SK-N-SH treated with all-trans-retinoic acid at 6 μM for 48 hours (cell line): ENCODE results near the gene TMEM170A.

Experiments used
- ATAC-seq: fragments of 200-7000 bp; cut with Tn5 transposase; 3 replicates; pipeline ENCODE4 v1.9.1; 2020; ENCODE audit warnings: mild to moderate bottlenecking, moderate library complexity
- ARNTL ChIP-seq: fragments of 450-650 bp; formaldehyde crosslinking; IDR thresholded peaks from 2 replicates; pipeline ENCODE4 v1.5.0; 2020; ENCODE audit warnings: low read depth, mild to moderate bottlenecking, moderate library complexity, borderline replicate concordance
- BACH2 ChIP-seq: fragments of 250-450 bp; sonication (Bioruptor Pico); IDR thresholded peaks from 2 replicates; pipeline ENCODE4 v1.9.0; 2021; ENCODE audit warnings: mild to moderate bottlenecking, borderline replicate concordance
- CREB5 ChIP-seq: fragments of 250-450 bp; sonication (Bioruptor Pico); IDR thresholded peaks from 2 replicates; pipeline ENCODE4 v1.5.1; 2020; ENCODE audit warnings: low read depth, mild to moderate bottlenecking, moderate library complexity
- CSDC2 ChIP-seq: fragments of 250-450 bp; sonication (Bioruptor Pico); IDR thresholded peaks from 2 replicates; pipeline ENCODE4 v1.5.0; 2020; ENCODE audit warnings: mild to moderate bottlenecking, moderate library complexity
- CSRNP3 ChIP-seq: fragments of 250-450 bp; sonication (Bioruptor Pico); IDR thresholded peaks from 2 replicates; pipeline ENCODE4 v1.5.1; 2021; ENCODE audit warnings: mild to moderate bottlenecking, moderate library complexity
- ESRRG ChIP-seq: fragments of 250-450 bp; sonication (Bioruptor Pico); IDR thresholded peaks from 2 replicates; pipeline ENCODE4 v1.6.1; 2021; ENCODE audit warnings: mild to moderate bottlenecking
- GLIS3 ChIP-seq: fragments of 250-450 bp; sonication (Bioruptor Pico); IDR thresholded peaks from 2 replicates; pipeline ENCODE4 v1.5.0; 2020; ENCODE audit warnings: mild to moderate bottlenecking, moderate library complexity
- ISL1 ChIP-seq: fragments of 250-450 bp; sonication (Bioruptor Pico); IDR thresholded peaks from 2 replicates; pipeline ENCODE4 v2.1.2; 2022; ENCODE audit warnings: mild to moderate bottlenecking, moderate library complexity
- PATZ1 ChIP-seq: fragments of 250-450 bp; sonication (Bioruptor Pico); IDR thresholded peaks from 2 replicates; pipeline ENCODE4 v1.8.0; 2020; ENCODE audit warnings: mild to moderate bottlenecking, moderate library complexity, borderline replicate concordance
- POU6F1 ChIP-seq: fragments of 250-450 bp; sonication (Bioruptor Pico); IDR thresholded peaks from 2 replicates; pipeline ENCODE4 v1.8.0; 2021; ENCODE audit warnings: low read depth, mild to moderate bottlenecking, moderate library complexity, borderline replicate concordance
- RARB ChIP-seq: fragments of 250-450 bp; sonication (Bioruptor Pico); IDR thresholded peaks from 2 replicates; pipeline ENCODE4 v1.8.0; 2021; ENCODE audit warnings: mild to moderate bottlenecking, moderate library complexity
- SNAI2 ChIP-seq: fragments of 250-450 bp; sonication (Bioruptor Pico); IDR thresholded peaks from 2 replicates; pipeline ENCODE4 v1.5.0; 2020; ENCODE audit warnings: mild to moderate bottlenecking, moderate library complexity
- TCF4 ChIP-seq: fragments of 250-450 bp; sonication (Bioruptor Pico); IDR thresholded peaks from 2 replicates; pipeline ENCODE4 v1.8.0; 2021; ENCODE audit warnings: mild to moderate bottlenecking, moderate library complexity, borderline replicate concordance
- TOX ChIP-seq: fragments of 250-450 bp; sonication (Bioruptor Pico); IDR thresholded peaks from 2 replicates; pipeline ENCODE4 v1.8.0; 2021; ENCODE audit warnings: mild to moderate bottlenecking, moderate library complexity, borderline replicate concordance
- TSHZ2 ChIP-seq: fragments of 250-450 bp; sonication (Bioruptor Pico); IDR thresholded peaks from 2 replicates; pipeline ENCODE4 v1.5.0; 2020; ENCODE audit warnings: mild to moderate bottlenecking, moderate library complexity
- ZC3H10 ChIP-seq: fragments of 250-450 bp; sonication (Bioruptor Pico); IDR thresholded peaks from 2 replicates; pipeline ENCODE4 v1.5.1; 2021; ENCODE audit warnings: mild to moderate bottlenecking, moderate library complexity
- ZFP3 ChIP-seq: fragments of 250-450 bp; sonication (Bioruptor Pico); IDR thresholded peaks from 2 replicates; pipeline ENCODE4 v1.5.0; 2020; ENCODE audit warnings: mild to moderate bottlenecking, moderate library complexity
- ZFP30 ChIP-seq: fragments of 450-650 bp; formaldehyde crosslinking; IDR thresholded peaks from 2 replicates; pipeline ENCODE4 v1.5.0; 2022; ENCODE audit warnings: mild to moderate bottlenecking, moderate library complexity
- ZNF565 ChIP-seq: fragments of 450-650 bp; formaldehyde crosslinking; conservative IDR thresholded peaks from 2 replicates; pipeline ENCODE4 v1.5.0; 2020; ENCODE audit warnings: low read depth, mild to moderate bottlenecking, moderate library complexity
- ZNF70 ChIP-seq: fragments of 450-650 bp; formaldehyde crosslinking; IDR thresholded peaks from 2 replicates; pipeline ENCODE4 v1.5.0; 2020; ENCODE audit warnings: mild to moderate bottlenecking, moderate library complexity
- ZNF8 ChIP-seq: fragments of 450-650 bp; formaldehyde crosslinking; IDR thresholded peaks from 2 replicates; pipeline ENCODE4 v1.5.0; 2020; ENCODE audit warnings: mild to moderate bottlenecking, moderate library complexity

The TMEM170A gene

GRCh38 chr16:75464122-75464918 is at the start of gene TMEM170A:
Gene TMEM170A, minus strand, starts transcription at chr16:75464689. Its CDS starts 89 bp downstream, at chr16:75464600.
- peak; percentile 93 for ATAC-seq
- TF ChIP-seq CSRNP3 (CRISPR knock-in tag) (no peak), ZFP3 (CRISPR knock-in tag) (no peak), ZNF70 (CRISPR knock-in tag) (no peak), CREB5 (CRISPR knock-in tag) (no peak), ZC3H10 (CRISPR knock-in tag) (no peak), CSDC2 (CRISPR knock-in tag) (no peak), ESRRG (CRISPR knock-in tag) (no peak), RARB (CRISPR knock-in tag) (no peak), BACH2 (no peak)
- TF ChIP-seq, all 23 proteins: peak for 0

- TF ChIP-seq TSHZ2 (CRISPR knock-in tag) (no peak), ISL1 (CRISPR knock-in tag) (no peak), CREB5 (CRISPR knock-in tag) (no peak), GLIS3 (CRISPR knock-in tag) (no peak), ZFP3 (CRISPR knock-in tag) (no peak), ZFP30 (CRISPR knock-in tag) (no peak), RARB (CRISPR knock-in tag) (no peak), ZNF8 (CRISPR knock-in tag) (no peak), TOX (CRISPR knock-in tag) (no peak), ARNTL (no peak), SNAI2 (CRISPR knock-in tag) (no peak), ZNF70 (CRISPR knock-in tag) (no peak), TCF4 (no peak)
- peak; percentile 24; the same call in 1 of the 3 replicates for ATAC-seq
These were observed 42.1 kb upstream of the TMEM170A start for GRCh38 chr16:75506574-75506973.

GRCh38 chr16:75506107-75506506 is 41.6 kb upstream of the TMEM170A start:
- no peak for ATAC-seq
- TF ChIP-seq ZNF565 (CRISPR knock-in tag) (no peak), TOX (CRISPR knock-in tag) (no peak), PATZ1 (no peak), ZNF8 (CRISPR knock-in tag) (no peak)

GRCh38 chr16:75503801-75504200 is 39.3 kb upstream of the TMEM170A start:
- no peak for ATAC-seq
- TF ChIP-seq GLIS3 (CRISPR knock-in tag) = no peak
- no peak for TF ChIP-seq TCF4
- TF ChIP-seq SNAI2 (CRISPR knock-in tag) = no peak
- no peak for TF ChIP-seq ZNF70 (CRISPR knock-in tag)
- TF ChIP-seq POU6F1 (CRISPR knock-in tag) = no peak
- no peak for TF ChIP-seq CSRNP3 (CRISPR knock-in tag)
- TF ChIP-seq ZNF565 (CRISPR knock-in tag) = no peak
- TF ChIP-seq ESRRG (CRISPR knock-in tag) = no peak
- TF ChIP-seq ZC3H10 (CRISPR knock-in tag) = no peak
- no peak for TF ChIP-seq BACH2
